Subcutaneous adipose tissue (tissue), 4 donors: ENCODE data around the gene NFATC1. TPM values are rescaled to one million over a fixed set of nuclear protein-coding genes. Genes with fewer than 3 reads are reported as not detected.

Source experiments
- CTCF ChIP-seq: fragments of 450-650 bp; IDR thresholded peaks from one replicate; pipeline ENCODE4 v1.5.1; 2016; ENCODE audit warnings: low read depth, mild to moderate bottlenecking, control low read depth, antibody characterized with exemption, moderate library complexity
- total RNA-seq, 4 donors: library from RNA; depleted of rRNA; stranded (reverse); fragments of >200 nt; gene quantifications; one replicate each; pipeline ENCODE4 v1.1.0, GENCODE V29; 2016

The NFATC1 gene
- total RNA-seq, 4 donors from 2014 or later = 9.8 to 17.2 (median 11.5) TPM

GRCh38 chr18:79538635-79539034 is 142.9 kb downstream of the NFATC1 start:
- no peak for TF ChIP-seq CTCF

GRCh38 chr18:79540161-79540903 is 144.6 kb downstream of the NFATC1 start:
- TF ChIP-seq CTCF = no peak

- TF ChIP-seq CTCF = no peak
These were observed 145.2 kb downstream of the NFATC1 start for GRCh38 chr18:79540904-79541282.

- no peak for TF ChIP-seq CTCF
These were observed 146.5 kb downstream of the NFATC1 start for GRCh38 chr18:79542213-79542612.

- TF ChIP-seq CTCF = no peak
These were observed 147.4 kb downstream of the NFATC1 start for GRCh38 chr18:79542876-79543750.

GRCh38 chr18:79543861-79544385 is 148.2 kb downstream of the NFATC1 start:
- no peak for TF ChIP-seq CTCF

GRCh38 chr18:79544386-79544963 is 148.7 kb downstream of the NFATC1 start:
- TF ChIP-seq CTCF = no peak
